CD14-positive monocyte (primary cell): ENCODE results near the gene CSTF3. TPM values are rescaled to one million over a fixed set of nuclear protein-coding genes. Genes with fewer than 3 reads are reported as not detected.

Source experiments
- DNase-seq, 3 donors: peaks; one replicate each; pipeline ENCODE4 v3.0.0-alpha.2; 2011 to 2022
- H2AFZ ChIP-seq: 2 replicates; pipeline ENCODE4 v1.6.0; 2012; ENCODE audit warnings: mild to moderate bottlenecking, low read depth, low read length, inconsistent platforms; ENCODE audit not compliant: insufficient read depth, poor library complexity, severe bottlenecking
- H3K27ac ChIP-seq, 2 donors: 1 replicate in 1 of 2; 2 replicates in 1 of 2; pipeline ENCODE4 v1.5.1; 2012 to 2013; ENCODE audit warnings: low read length in 2 of 2, control low read depth in 1 of 2, inconsistent platforms in 1 of 2, low read depth in 1 of 2, mild to moderate bottlenecking in 1 of 2
- H3K27me3 ChIP-seq, 2 donors: one replicate each; pipeline versions ENCODE4 v1.6.0 to v1.6.1; 2011 to 2013; ENCODE audit warnings: low read length in 2 of 2; ENCODE audit not compliant: control insufficient read depth in 2 of 2, insufficient read depth in 2 of 2
- H3K36me3 ChIP-seq, 2 donors: replicated peaks in 1 of 2; 1 replicate in 1 of 2; 2 replicates in 1 of 2; pipeline versions ENCODE4 v1.5.1 to v1.6.1; 2012 to 2013; ENCODE audit warnings: low read length in 2 of 2, control low read depth in 1 of 2, inconsistent platforms in 1 of 2, mild to moderate bottlenecking in 1 of 2; ENCODE audit not compliant: insufficient read depth in 2 of 2, control insufficient read depth in 1 of 2
- H3K4me1 ChIP-seq, 2 donors: 1 replicate in 1 of 2; 2 replicates in 1 of 2; pipeline versions ENCODE4 v1.5.1 to v1.6.1; 2012 to 2013; ENCODE audit warnings: low read length in 2 of 2, control low read depth in 1 of 2, inconsistent platforms in 1 of 2, mild to moderate bottlenecking in 1 of 2, moderate library complexity in 1 of 2; ENCODE audit not compliant: insufficient read depth in 2 of 2, control insufficient read depth in 1 of 2
- H3K4me2 ChIP-seq: replicated peaks from 2 replicates; pipeline ENCODE3; 2012; ENCODE audit warnings: low read length, moderate library complexity, mild to moderate bottlenecking; ENCODE audit not compliant: poor library complexity, severe bottlenecking; ENCODE audit errors: extremely low read depth
- H3K4me3 ChIP-seq, 3 experiments: fragments of 200-600 bp in 1 of 3; sonication (generic) in 1 of 3; replicated peaks in 1 of 3; 1 replicate in 2 of 3; 2 replicates in 1 of 3; pipeline ENCODE4 v1.5.1; 2011 to 2013; ENCODE audit warnings: low read length in 3 of 3, mild to moderate bottlenecking in 3 of 3, control low read depth in 2 of 3, low read depth in 2 of 3, inconsistent platforms in 1 of 3, moderate library complexity in 1 of 3
- H3K79me2 ChIP-seq: 2 replicates; pipeline ENCODE4 v1.6.0; 2012; ENCODE audit warnings: mild to moderate bottlenecking, control low read depth, inconsistent platforms, low read length, moderate library complexity; ENCODE audit not compliant: insufficient read depth
- H3K9ac ChIP-seq: 2 replicates; pipeline ENCODE4 v1.6.0; 2017; ENCODE audit warnings: low read length, mild to moderate bottlenecking; ENCODE audit not compliant: insufficient read depth, poor library complexity, severe bottlenecking
- H3K9me3 ChIP-seq, 2 donors: replicated peaks in 1 of 2; 1 replicate in 1 of 2; 2 replicates in 1 of 2; pipeline versions ENCODE4 v1.5.1 to v1.6.1; 2012 to 2013; ENCODE audit warnings: low read length in 2 of 2, control low read depth in 1 of 2; ENCODE audit not compliant: control insufficient read depth in 1 of 2, insufficient read depth in 1 of 2
- H4K20me1 ChIP-seq: 2 replicates; pipeline ENCODE4 v1.6.0; 2012; ENCODE audit warnings: mild to moderate bottlenecking, low read length, control low read depth, moderate library complexity; ENCODE audit not compliant: insufficient read depth
- H3K27ac Mint-ChIP-seq, 7 donors: one replicate each; pipeline ENCODE4 v1.8.0; 2020; ENCODE audit warnings: mild to moderate bottlenecking in 7 of 7, mixed read lengths in 7 of 7, moderate library complexity in 6 of 7, inconsistent platforms in 2 of 7
- H3K27me3 Mint-ChIP-seq, 3 donors: one replicate each; pipeline ENCODE4 v1.8.0; 2021 to 2022; ENCODE audit warnings: low read depth in 3 of 3, mild to moderate bottlenecking in 3 of 3, mixed read lengths in 3 of 3, moderate library complexity in 3 of 3, inconsistent platforms in 1 of 3
- H3K36me3 Mint-ChIP-seq, 2 donors: one replicate each; pipeline ENCODE4 v1.8.0; 2020; ENCODE audit warnings: mixed read lengths in 2 of 2, inconsistent platforms in 1 of 2, mild to moderate bottlenecking in 1 of 2
- H3K4me1 Mint-ChIP-seq: one replicate; pipeline ENCODE4 v1.8.0; 2020; ENCODE audit warnings: mild to moderate bottlenecking, mixed read lengths
- H3K4me3 Mint-ChIP-seq, 2 donors: one replicate each; pipeline ENCODE4 v1.8.0; 2020; ENCODE audit warnings: mild to moderate bottlenecking in 2 of 2, mixed read lengths in 2 of 2, moderate library complexity in 1 of 2
- H3K9me3 Mint-ChIP-seq, 7 donors: one replicate each; pipeline ENCODE4 v1.8.0; 2020 to 2022; ENCODE audit warnings: mixed read lengths in 7 of 7, mild to moderate bottlenecking in 6 of 7, moderate library complexity in 6 of 7, inconsistent platforms in 2 of 7
- CTCF ChIP-seq: fragments of 200-600 bp; IDR thresholded peaks from one replicate; pipeline ENCODE4 v1.8.0; 2022; ENCODE audit warnings: antibody characterized with exemption, mild to moderate bottlenecking
- WGBS: methylation state at CpG from one replicate; pipeline ENCODE4 v1.1.5; 2013; ENCODE audit warnings: missing lambda C conversion rate; ENCODE audit not compliant: insufficient coverage; 5-methylcytosine and 5-hydroxymethylcytosine counted together
- intact Hi-C, 2 donors: fragments of 100-400 bp; cut with micrococcal nuclease; formaldehyde crosslinking; loops; one replicate each; pipeline versions ENCODE4 v1.15.0 to v1.15.1; 2023
- polyA plus RNA-seq, 3 donors: library from polyadenylated mRNA; depleted of rRNA in 1 of 3; unstranded in 2 of 3; stranded (reverse) in 1 of 3; fragments of 300-500 nt in 2 of 3; fragments of >200 nt in 1 of 3; fragmentation: Illumina TruSeq in 2 of 3; gene quantifications; 1 replicate in 2 of 3; 2 replicates in 1 of 3; pipeline ENCODE4 v1.2.3, GENCODE V29; 2012 to 2021

Gene CSTF3
- polyA plus RNA-seq, 3 donors, result 6.9 to 12.1 (median 7.1) TPM

GRCh38 chr11:33171251-33171650 lies 10.0 kb upstream of the CSTF3 start:
- no peak for DNase-seq
- H3K9me3 ChIP-seq, result no peaks in the 10 kb centered on the region
- H3K79me2 ChIP-seq, result peaks cover 9% of the 10 kb centered on the region
- peaks cover 10 to 14% of the 10 kb centered on the region in 2 donors for H3K4me1 ChIP-seq
- Mint-ChIP-seq H3K4me1 (peaks cover 14% of the 10 kb centered on the region), H3K27me3 (peaks cover 0 to 4% (median 0%) of the 10 kb centered on the region in 3 donors), H3K27ac (peak overlapping the region in 1 of 7 donors; percentile 5), H3K4me3 (no peak overlapping the region), H3K9me3 (peaks cover 0 to 4% (median 0%) of the 10 kb centered on the region in 7 donors), H3K36me3 (no peaks in the 10 kb centered on the region)
- no peak overlapping the region for H3K9ac ChIP-seq
- H2AFZ ChIP-seq, result no peak overlapping the region
- no peak for TF ChIP-seq CTCF
- no peak overlapping the region for H3K27ac ChIP-seq
- no peak overlapping the region for H3K4me3 ChIP-seq
- intact Hi-C loops, result loop anchor here in 1 of 2 donors (5.0 kb wide), 1 partner anchor 156 kb away; no protein-coding TSS in a partner anchor
- H4K20me1 ChIP-seq, result no peaks in the 10 kb centered on the region
- no peaks in the 10 kb centered on the region for H3K36me3 ChIP-seq
- no peak overlapping the region for H3K4me2 ChIP-seq
- H3K27me3 ChIP-seq, result no peaks in the 10 kb centered on the region
- WGBS, result no CpG with 5 or more reads among the region's 1 CpG

- no peak overlapping the region for H3K27ac ChIP-seq
- peaks cover 14 to 19% of the 10 kb centered on the region in 2 donors for H3K4me1 ChIP-seq
- no peaks in the 10 kb centered on the region for H3K9me3 ChIP-seq
- no peak overlapping the region for H2AFZ ChIP-seq
- peaks cover 26% of the 10 kb centered on the region for H3K79me2 ChIP-seq
- H3K4me2 ChIP-seq, result no peak overlapping the region
- H3K36me3 ChIP-seq, result no peaks in the 10 kb centered on the region
- WGBS, result no CpG with 5 or more reads among the region's 4 CpGs
- TF ChIP-seq CTCF, result no peak
- peaks cover 14% of the 10 kb centered on the region for H3K4me1 Mint-ChIP-seq
- no peak for DNase-seq
- H3K9me3 Mint-ChIP-seq, result peaks cover 0 to 4% (median 0%) of the 10 kb centered on the region in 7 donors
- peaks cover 0 to 4% (median 3%) of the 10 kb centered on the region in 3 donors for H3K27me3 Mint-ChIP-seq
- H3K4me3 ChIP-seq, result no peak overlapping the region
- no peaks in the 10 kb centered on the region for H3K27me3 ChIP-seq
- intact Hi-C loops, result loop anchor here in 1 of 2 donors (5.0 kb wide), 1 partner anchor 89 kb away; the partner anchor contains the start of gene HIPK3
- H4K20me1 ChIP-seq, result no peaks in the 10 kb centered on the region
- H3K27ac Mint-ChIP-seq, result no peak overlapping the region
- H3K36me3 Mint-ChIP-seq, result no peaks in the 10 kb centered on the region
- no peak overlapping the region for H3K9ac ChIP-seq
- H3K4me3 Mint-ChIP-seq, result no peak overlapping the region
Observed at GRCh38 chr11:33168709-33169200, 7.5 kb upstream of the CSTF3 start.
